H1 (cell line): ENCODE results near the gene TBC1D32. TPM values are rescaled to one million over a fixed set of nuclear protein-coding genes. Genes with fewer than 3 reads are reported as not detected.

ENCODE experiments used
- CTCF ChIA-PET: fragments of 300-600 bp; sonication (Branson Sonifier 250); formaldehyde crosslinking; loops from one replicate; lab custom pipeline; 2021; ENCODE audit not compliant: partially characterized antibody; lab: Charles Lee
- POLR2A ChIA-PET: fragments of 300-600 bp; sonication (Branson Sonifier 250); formaldehyde crosslinking; loops from one replicate; lab custom pipeline; 2021; ENCODE audit warnings: inconsistent platforms; ENCODE audit not compliant: partially characterized antibody; lab: Charles Lee
- DNase-seq, 2 experiments: peaks; one replicate each; pipeline versions ENCODE4 v3.0.0 to v3.0.0-alpha.2; 2010 to 2022; ENCODE audit warnings: low spot score in 2 of 2, low read depth in 1 of 2, mixed read lengths in 1 of 2
- FAIRE-seq: peaks from 2 replicates; lab custom pipeline; 2011; peaks lifted over from hg19 to GRCh38; lab: Jason Lieb, UNC
- H2AFZ ChIP-seq: 2 replicates; pipeline ENCODE4 v1.8.1; 2012; ENCODE audit warnings: low read length, inconsistent platforms
- H2AK5ac ChIP-seq: 2 replicates; pipeline ENCODE4 v1.6.1; 2013; ENCODE audit warnings: low read depth, low read length
- H2BK120ac ChIP-seq: replicated peaks from 2 replicates; pipeline ENCODE3; 2013; ENCODE audit warnings: low read depth, low read length, inconsistent platforms
- H2BK12ac ChIP-seq: 2 replicates; pipeline ENCODE4 v1.6.1; 2013; ENCODE audit warnings: low read depth, low read length
- H2BK15ac ChIP-seq: 2 replicates; pipeline ENCODE4 v1.6.1; 2013; ENCODE audit warnings: low read length
- H2BK20ac ChIP-seq: 2 replicates; pipeline ENCODE4 v1.6.1; 2013; ENCODE audit warnings: low read length
- H2BK5ac ChIP-seq: 2 replicates; pipeline ENCODE4 v1.6.1; 2013; ENCODE audit warnings: low read depth, low read length
- H3K14ac ChIP-seq: 2 replicates; pipeline ENCODE4 v1.6.1; 2013; ENCODE audit warnings: inconsistent platforms; ENCODE audit not compliant: insufficient read length
- H3K18ac ChIP-seq: 2 replicates; pipeline ENCODE4 v1.6.1; 2013; ENCODE audit warnings: low read length; ENCODE audit errors: extremely low read depth
- H3K23ac ChIP-seq: 2 replicates; pipeline ENCODE4 v1.6.1; 2013; ENCODE audit warnings: inconsistent platforms; ENCODE audit not compliant: insufficient read length
- H3K23me2 ChIP-seq: 2 replicates; pipeline ENCODE4 v1.6.1; 2013; ENCODE audit warnings: low read depth, low read length
- H3K27ac ChIP-seq: 2 replicates; pipeline ENCODE4 v1.6.1; 2011; ENCODE audit warnings: low read depth, low read length, inconsistent platforms
- H3K27me3 ChIP-seq, 4 experiments: replicated peaks in 1 of 4; 1 replicate in 1 of 4; 2 replicates in 3 of 4; pipeline versions ENCODE4 v1.6.1 to v1.8.1; 2011 to 2013; ENCODE audit warnings: low read length in 3 of 4, mild to moderate bottlenecking in 3 of 4, inconsistent platforms in 2 of 4, mixed read lengths in 2 of 4, moderate library complexity in 1 of 4; ENCODE audit not compliant: control insufficient read depth in 3 of 4, insufficient read depth in 3 of 4; ENCODE audit errors: extremely low read depth in 1 of 4
- H3K36me3 ChIP-seq, 4 experiments: 2 replicates each; pipeline versions ENCODE4 v1.6.1 to v1.8.1; 2011 to 2013; ENCODE audit warnings: mild to moderate bottlenecking in 4 of 4, low read length in 3 of 4, moderate library complexity in 2 of 4, control low read depth in 1 of 4, inconsistent platforms in 1 of 4; ENCODE audit not compliant: insufficient read depth in 4 of 4, control insufficient read depth in 2 of 4
- H3K4ac ChIP-seq: replicated peaks from 2 replicates; pipeline ENCODE3; 2013; ENCODE audit warnings: low read length, low read depth, mixed read lengths, inconsistent platforms; ENCODE audit not compliant: insufficient read length
- H3K4me1 ChIP-seq, 4 experiments: replicated peaks in 1 of 4; 1 replicate in 1 of 4; 2 replicates in 3 of 4; pipeline versions ENCODE4 v1.6.1 to v1.8.1; 2011 to 2013; ENCODE audit warnings: low read length in 3 of 4, inconsistent platforms in 2 of 4, mixed read lengths in 1 of 4; ENCODE audit not compliant: insufficient read depth in 4 of 4, control insufficient read depth in 3 of 4
- H3K4me2 ChIP-seq, 2 experiments: 2 replicates each; pipeline versions ENCODE4 v1.6.1 to v1.8.1; 2011 to 2013; ENCODE audit warnings: low read depth in 2 of 2, low read length in 2 of 2, control low read depth in 1 of 2, inconsistent platforms in 1 of 2, mild to moderate bottlenecking in 1 of 2; ENCODE audit not compliant: insufficient read depth in 1 of 2
- H3K4me3 ChIP-seq, 4 experiments: fragments of 200-600, 300-600 bp in 1 of 4; sonication (generic), shearing (Covaris generic), sonication (Bioruptor Twin) in 1 of 4; 2 replicates each; pipeline versions ENCODE4 v1.5.1 to v1.8.1; 2011 to 2016; ENCODE audit warnings: low read length in 4 of 4, low read depth in 3 of 4, control low read depth in 2 of 4, inconsistent platforms in 2 of 4, mild to moderate bottlenecking in 2 of 4, mixed read lengths in 1 of 4, moderate library complexity in 1 of 4; ENCODE audit not compliant: insufficient read depth in 2 of 4; ENCODE audit errors: extremely low read depth in 1 of 4
- H3K56ac ChIP-seq: replicated peaks from 2 replicates; pipeline ENCODE3; 2013; ENCODE audit warnings: low read depth, mild to moderate bottlenecking, mixed read lengths, low read length, inconsistent platforms; ENCODE audit not compliant: insufficient read length
- H3K79me1 ChIP-seq: 2 replicates; pipeline ENCODE4 v1.6.1; 2013; ENCODE audit warnings: low read depth, low read length, control low read depth
- H3K79me2 ChIP-seq, 2 experiments: 2 replicates each; pipeline versions ENCODE4 v1.6.1 to v1.8.1; 2012 to 2013; ENCODE audit warnings: low read length in 2 of 2, mild to moderate bottlenecking in 2 of 2, inconsistent platforms in 1 of 2; ENCODE audit not compliant: insufficient read depth in 2 of 2, control insufficient read depth in 1 of 2
- H3K9ac ChIP-seq, 4 experiments: replicated peaks in 1 of 4; 1 replicate in 1 of 4; 2 replicates in 3 of 4; pipeline versions ENCODE4 v1.6.1 to v1.8.1; 2011 to 2013; ENCODE audit warnings: low read depth in 3 of 4, low read length in 3 of 4, control low read depth in 2 of 4, mild to moderate bottlenecking in 2 of 4, moderate library complexity in 2 of 4, inconsistent platforms in 1 of 4; ENCODE audit errors: extremely low read depth in 1 of 4
- H3K9me3 ChIP-seq, 2 experiments: 2 replicates each; pipeline versions ENCODE4 v1.6.1 to v1.8.1; 2012 to 2013; ENCODE audit warnings: mild to moderate bottlenecking in 2 of 2, moderate library complexity in 2 of 2, control low read depth in 1 of 2, inconsistent platforms in 1 of 2, low read depth in 1 of 2, low read length in 1 of 2, mixed read lengths in 1 of 2; ENCODE audit not compliant: insufficient read depth in 2 of 2
- H4K20me1 ChIP-seq, 2 experiments: replicated peaks in 1 of 2; 2 replicates each; pipeline versions ENCODE3 to v1.8.1; 2011 to 2013; ENCODE audit warnings: inconsistent platforms in 2 of 2, low read length in 2 of 2, mild to moderate bottlenecking in 1 of 2; ENCODE audit not compliant: insufficient read depth in 2 of 2, control insufficient read depth in 1 of 2
- H4K5ac ChIP-seq: 2 replicates; pipeline ENCODE4 v1.6.1; 2013; ENCODE audit warnings: low read length, low read depth, mixed read lengths, inconsistent platforms; ENCODE audit not compliant: insufficient read length
- H4K8ac ChIP-seq: 2 replicates; pipeline ENCODE4 v1.8.0; 2013; ENCODE audit warnings: mild to moderate bottlenecking, moderate library complexity, low read length, inconsistent platforms; ENCODE audit not compliant: insufficient read depth; ENCODE audit errors: extremely low read depth
- H4K91ac ChIP-seq: replicated peaks from 2 replicates; pipeline ENCODE3; 2013; ENCODE audit warnings: low read length, mixed read lengths, inconsistent platforms; ENCODE audit not compliant: insufficient read length
- CEBPB ChIP-seq: IDR thresholded peaks from 2 replicates; pipeline ENCODE4 v1.6.1; 2012; ENCODE audit warnings: low read depth, low read length
- EGR1 ChIP-seq: IDR thresholded peaks from 2 replicates; pipeline ENCODE4 v1.6.1; 2011; ENCODE audit warnings: low read depth, low read length, borderline replicate concordance
- EP300 ChIP-seq, 2 experiments: IDR thresholded peaks; 1 replicate in 1 of 2; 2 replicates in 1 of 2; pipeline ENCODE4 v1.6.1; 2011 to 2012; ENCODE audit warnings: low read depth in 2 of 2, low read length in 2 of 2, mild to moderate bottlenecking in 2 of 2, borderline replicate concordance in 1 of 2, inconsistent platforms in 1 of 2, moderate library complexity in 1 of 2
- JUND ChIP-seq: IDR thresholded peaks from 2 replicates; pipeline ENCODE4 v1.6.1; 2011; ENCODE audit warnings: mild to moderate bottlenecking, improper control_type of control experiment, low read length
- KDM4A ChIP-seq: IDR thresholded peaks from one replicate; pipeline ENCODE4 v1.7.1; 2012; ENCODE audit warnings: low read depth, mild to moderate bottlenecking, moderate library complexity, low read length, inconsistent platforms; ENCODE audit not compliant: severe bottlenecking
- MAFK ChIP-seq: IDR thresholded peaks from 2 replicates; pipeline ENCODE4 v1.6.1; 2012; ENCODE audit warnings: low read depth, mild to moderate bottlenecking, improper control_type of control experiment, low read length
- MAX ChIP-seq: IDR thresholded peaks from 2 replicates; pipeline ENCODE4 v1.6.1; 2012; ENCODE audit warnings: inconsistent platforms
- NRF1 ChIP-seq: IDR thresholded peaks from 2 replicates; pipeline ENCODE4 v1.6.1; 2011; ENCODE audit warnings: mild to moderate bottlenecking, low read depth, low read length, improper control_type of control experiment
- POLR2A ChIP-seq, 2 experiments: IDR thresholded peaks; 1 replicate in 1 of 2; 2 replicates in 1 of 2; pipeline ENCODE4 v1.6.1; 2011; ENCODE audit warnings: low read depth in 2 of 2, low read length in 2 of 2, mild to moderate bottlenecking in 2 of 2; ENCODE audit errors: control extremely low read depth in 1 of 2
- POLR2AphosphoS5 ChIP-seq: IDR thresholded peaks from 2 replicates; pipeline ENCODE4 v1.6.1; 2011; ENCODE audit warnings: low read depth, low read length
- POU5F1 ChIP-seq: IDR thresholded peaks from 2 replicates; pipeline ENCODE4 v1.6.1; 2011; ENCODE audit warnings: low read depth, mild to moderate bottlenecking, low read length, moderate library complexity
- SIN3A ChIP-seq, 2 experiments: IDR thresholded peaks in 1 of 2; conservative IDR thresholded peaks in 1 of 2; 2 replicates each; pipeline ENCODE4 v1.6.1; 2011 to 2012; ENCODE audit warnings: low read length in 2 of 2, improper control_type of control experiment in 1 of 2, low read depth in 1 of 2, mild to moderate bottlenecking in 1 of 2
- SIX5 ChIP-seq: IDR thresholded peaks from 2 replicates; pipeline ENCODE4 v1.6.1; 2011; ENCODE audit warnings: mild to moderate bottlenecking, low read depth, low read length
- SP2 ChIP-seq: IDR thresholded peaks from 2 replicates; pipeline ENCODE4 v1.6.1; 2012; ENCODE audit warnings: mild to moderate bottlenecking, low read length, inconsistent platforms
- SP4 ChIP-seq: IDR thresholded peaks from 2 replicates; pipeline ENCODE4 v1.6.1; 2012; ENCODE audit warnings: low read length, inconsistent platforms
- TAF1 ChIP-seq: IDR thresholded peaks from 2 replicates; pipeline ENCODE4 v1.6.1; 2011; ENCODE audit warnings: mild to moderate bottlenecking, low read depth, low read length
- WGBS, 2 experiments: shearing (Covaris generic) in 1 of 2; methylation state at CpG; one replicate each; pipeline versions ENCODE4 v1.1.6 to v1.1.7; 2013 to 2015; ENCODE audit warnings: low lambda C conversion rate in 2 of 2, mixed read lengths in 2 of 2, inconsistent platforms in 1 of 2, low coverage in 1 of 2, missing lambda C conversion rate in 1 of 2; ENCODE audit not compliant: insufficient replicate concordance in 2 of 2, insufficient coverage in 1 of 2, insufficient read length in 1 of 2; ENCODE audit errors: extremely low coverage in 1 of 2, missing lambda C conversion rate in 1 of 2; 5-methylcytosine and 5-hydroxymethylcytosine counted together
- polyA plus RNA-seq, 7 experiments: library from polyadenylated mRNA; depleted of rRNA in 3 of 7; stranded (reverse) in 5 of 7; unstranded in 2 of 7; fragments of >200 nt in 5 of 7; fragments of 200-250 nt in 2 of 7; gene quantifications; 1 replicate in 5 of 7; 2 replicates in 1 of 7; 4 replicates in 1 of 7; pipeline versions ENCODE4 v1.2.1 to v1.2.3, GENCODE V29; 2011 to 2013; ENCODE audit warnings: missing spikeins in 2 of 7, mixed read lengths in 2 of 7
- total RNA-seq: library from RNA; stranded (reverse); fragmentation: NEBNext Ultra II Directional; extraction: Animal tissue kit (Norgen Biotek cat#: 25700); gene quantifications from 2 replicates; pipeline ENCODE4 v1.2.1, GENCODE V29; 2021

Gene TBC1D32
- total and polyA plus RNA-seq, 2 of the 8 experiments (the other 6 are each of a cell fraction or from before 2014, with no cell fraction given): 5.3 to 7.1 TPM

- H4K5ac ChIP-seq: no peak overlapping the region
- POLR2A ChIA-PET: no interaction called here
- WGBS, 2 experiments: 90% methylated on average over 1 of the region's 1 CpG; no CpG with 5 or more reads in 1 of the 2 experiments
- no peak for TF ChIP-seq POLR2A (IDR thresholded peaks at IDR 0.05; ENCODE audit: control extremely low read depth in 1 of 2, low read depth in 2 of 2, low read length in 2 of 2)
- TF ChIP-seq JUND: no peak
- no peak for TF ChIP-seq CEBPB
- TF ChIP-seq SIX5: no peak
- TF ChIP-seq EP300 (IDR thresholded peaks at IDR 0.05; ENCODE audit: borderline replicate concordance in 1 of 2, low read depth in 2 of 2, low read length in 2 of 2): no peak
- TF ChIP-seq NRF1: no peak
- no peak for TF ChIP-seq SIN3A (conservative IDR thresholded peaks at IDR 0.05 in 1 of 2, IDR thresholded peaks at IDR 0.05 in 1 of 2; ENCODE audit: low read depth in 1 of 2, low read length in 2 of 2)
- no peak for TF ChIP-seq EGR1
- no peak for TF ChIP-seq SP4
- TF ChIP-seq MAX: no peak
- TF ChIP-seq TAF1: no peak
- TF ChIP-seq POU5F1: no peak
- no peak for TF ChIP-seq KDM4A
- no peak for TF ChIP-seq POLR2AphosphoS5
- TF ChIP-seq SP2: no peak
- TF ChIP-seq MAFK: no peak
Measured at GRCh38 chr6:121285041-121285440, 49.2 kb downstream of the TBC1D32 start.

More at GRCh38 chr6:121285041-121285440, 49.2 kb downstream of the TBC1D32 start:
- Histone ChIP-seq H3K4me3 (no peak overlapping the region), H2BK5ac (no peak overlapping the region), H3K27ac (no peak overlapping the region), H2AFZ (no peak overlapping the region), H2BK120ac (no peak overlapping the region), H3K56ac (no peak overlapping the region), H3K9ac (no peak overlapping the region), H2BK20ac (no peak overlapping the region), H3K9me3 (no peaks in the 10 kb centered on the region), H3K23ac (no peak overlapping the region), H2BK15ac (no peak overlapping the region), H3K4me1 (no peaks in the 10 kb centered on the region), H4K91ac (no peak overlapping the region), H3K79me2 (no peaks in the 10 kb centered on the region), H4K20me1 (no peaks in the 10 kb centered on the region), H4K8ac (no peak overlapping the region), H3K18ac (no peak overlapping the region), H3K27me3 (no peaks in the 10 kb centered on the region), H3K79me1 (no peaks in the 10 kb centered on the region), H3K14ac (no peak overlapping the region), H3K36me3 (no peaks in the 10 kb centered on the region; a peak in 1 of 8 replicates), H2BK12ac (no peak overlapping the region), H3K23me2 (no peaks in the 10 kb centered on the region), H2AK5ac (no peak overlapping the region), H3K4me2 (no peak overlapping the region), H3K4ac (no peak overlapping the region)
- FAIRE-seq (no peak), DNase-seq (no peak)
- CTCF ChIA-PET: interaction anchor here (0.6 to 1.3 kb wide), 4 partner anchors 17 to 230 kb away, joined by 3 to 4 read pairs (median 4); no protein-coding TSS in a partner anchor
